Erythroblast (primary cell): ENCODE measurements around the gene ATP9A.

Experiments
- GATA1 ChIP-seq: IDR thresholded peaks from 2 replicates; pipeline ENCODE4 v1.6.1; 2011; ENCODE audit warnings: low read depth, mild to moderate bottlenecking, control low read depth, low read length, moderate library complexity
- POLR2A ChIP-seq: IDR thresholded peaks from 2 replicates; pipeline ENCODE4 v1.6.1; 2011; ENCODE audit warnings: mild to moderate bottlenecking, low read length

DNA sequence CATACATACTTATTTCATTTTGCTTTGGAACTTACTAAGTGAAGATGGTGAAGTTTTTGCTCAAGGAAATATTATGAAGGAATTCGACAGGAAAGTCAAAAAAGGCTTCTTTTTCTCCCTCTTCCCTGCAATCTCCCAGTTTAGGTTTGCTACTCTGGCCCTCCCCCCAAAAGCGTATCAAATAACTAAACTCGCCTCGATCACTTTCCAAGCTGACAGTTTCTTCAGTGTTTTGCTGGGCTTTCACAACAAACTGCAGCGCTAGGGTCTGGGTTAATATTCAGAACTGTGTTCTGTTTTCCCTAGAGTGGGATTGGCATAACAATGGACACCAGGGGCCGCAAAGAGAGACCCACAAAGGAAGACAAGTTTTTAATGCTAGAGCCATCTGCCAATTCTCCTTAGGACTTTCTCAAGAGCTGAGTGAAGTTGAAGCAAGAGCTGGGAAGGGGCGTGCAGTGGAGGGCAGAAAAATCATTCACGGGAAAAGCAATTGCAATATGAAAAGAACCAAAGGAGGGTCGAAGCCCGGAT lies 57.8 kb downstream of the ATP9A start:
- TF ChIP-seq POLR2A, result no peak
- TF ChIP-seq GATA1, result no peak
